A549 (cell line): ENCODE data around the gene CPNE4. TPM values are rescaled to one million over a fixed set of nuclear protein-coding genes. Genes with fewer than 3 reads are reported as not detected.

Experiments
- ATAC-seq, 2 experiments: fragments of 200-7000 bp in 1 of 2; fragments of >200 bp in 1 of 2; cut with Nextera tagmentation in 1 of 2; cut with Tn5 transposase in 1 of 2; 3 replicates each; pipeline versions ENCODE4 v1.8.0 to v1.9.1; 2018 to 2020; ENCODE audit warnings: mild to moderate bottlenecking in 1 of 2, moderate library complexity in 1 of 2
- CTCF ChIA-PET: fragments of 300-600 bp; sonication (Branson Sonifier 250); formaldehyde crosslinking; extraction: SDS; loops from one replicate; lab custom pipeline; 2021; ENCODE audit warnings: antibody characterized with exemption, inconsistent platforms; lab: Yijun Ruan, JAX
- POLR2A ChIA-PET: fragments of 350-600 bp; formaldehyde crosslinking; extraction: SDS; loops from one replicate; lab custom pipeline; 2021; ENCODE audit warnings: antibody characterized with exemption, inconsistent platforms; lab: Yijun Ruan, JAX
- DNase-seq, 2 experiments: peaks; one replicate each; pipeline versions ENCODE4 v3.0.0 to v3.0.0-alpha.2; 2011 to 2016; ENCODE audit warnings: low read depth in 1 of 2, low spot score in 1 of 2
- FAIRE-seq: peaks from 2 replicates; lab custom pipeline; 2011; peaks lifted over from hg19 to GRCh38; lab: Jason Lieb, UNC
- H3K27ac ChIP-seq, 2 experiments: fragments of >200 bp; sonication (Bioruptor Twin); formaldehyde crosslinking; 3 replicates each; pipeline ENCODE4 v1.5.1; 2016 to 2017
- H3K4me1 ChIP-seq: fragments of >200 bp; sonication (Bioruptor Twin); formaldehyde crosslinking; 3 replicates; pipeline ENCODE4 v1.6.1; 2016
- H3K4me2 ChIP-seq: fragments of >200 bp; sonication (Bioruptor Twin); formaldehyde crosslinking; 3 replicates; pipeline ENCODE4 v1.6.1; 2016
- H3K4me3 ChIP-seq: fragments of >200 bp; sonication (Bioruptor Twin); formaldehyde crosslinking; 3 replicates; pipeline ENCODE4 v1.5.1; 2016
- H3K9me3 ChIP-seq: fragments of >200 bp; sonication (Bioruptor Twin); formaldehyde crosslinking; 3 replicates; pipeline ENCODE4 v1.6.1; 2016
- CBX8 ChIP-seq: fragments of 200-600 bp; sonication (generic); IDR thresholded peaks from 2 replicates; pipeline ENCODE4 v1.6.1; 2016
- EHMT2 ChIP-seq: fragments of 200-600 bp; sonication (generic); IDR thresholded peaks from 2 replicates; pipeline ENCODE4 v1.6.1; 2016; ENCODE audit warnings: antibody characterized with exemption, low read depth, mild to moderate bottlenecking, moderate library complexity
- ESRRA ChIP-seq: fragments of 150-350 bp; IDR thresholded peaks from 2 replicates; pipeline ENCODE4 v1.6.1; 2014; ENCODE audit warnings: mild to moderate bottlenecking, low read length, borderline replicate concordance
- FOSB ChIP-seq: fragments of 250-450 bp; sonication (Bioruptor Pico); IDR thresholded peaks from 2 replicates; pipeline ENCODE4 v1.5.0; 2020; ENCODE audit warnings: mild to moderate bottlenecking, moderate library complexity
- HDAC2 ChIP-seq: fragments of 200-600 bp; sonication (generic); IDR thresholded peaks from 2 replicates; pipeline ENCODE4 v1.6.1; 2016
- HOXB13 ChIP-seq: fragments of 250-450 bp; sonication (Bioruptor Pico); IDR thresholded peaks from 2 replicates; pipeline ENCODE4 v1.5.0; 2020; ENCODE audit warnings: low read depth, mild to moderate bottlenecking, moderate library complexity
- HOXB5 ChIP-seq: fragments of 250-450 bp; sonication (Bioruptor Pico); IDR thresholded peaks from 2 replicates; pipeline ENCODE4 v1.5.0; 2020; ENCODE audit warnings: mild to moderate bottlenecking, moderate library complexity
- JUN ChIP-seq, 2 experiments: fragments of >200 bp; sonication (Bioruptor Twin); formaldehyde crosslinking; IDR thresholded peaks; 2 replicates in 1 of 2; 3 replicates in 1 of 2; pipeline ENCODE4 v1.6.1; 2016 to 2017
- JUNB ChIP-seq: fragments of >200 bp; sonication (Bioruptor Twin); formaldehyde crosslinking; IDR thresholded peaks from 2 replicates; pipeline ENCODE4 v1.6.1; 2016
- KDM5A ChIP-seq: fragments of 200-600 bp; sonication (generic); IDR thresholded peaks from 2 replicates; pipeline ENCODE4 v1.6.1; 2016; ENCODE audit warnings: antibody characterized with exemption, mild to moderate bottlenecking
- MAZ ChIP-seq: fragments of 150-350 bp; IDR thresholded peaks from 2 replicates; pipeline ENCODE4 v1.6.1; 2014; ENCODE audit warnings: antibody characterized with exemption, low read depth, low read length, borderline replicate concordance
- MYC ChIP-seq: IDR thresholded peaks from 2 replicates; pipeline ENCODE4 v1.6.1; 2012; ENCODE audit warnings: mild to moderate bottlenecking, inconsistent platforms, low read length, improper control_type of control experiment, borderline replicate concordance
- NR3C1 ChIP-seq: fragments of >200 bp; sonication (Bioruptor Twin); formaldehyde crosslinking; IDR thresholded peaks from 3 replicates; pipeline ENCODE4 v1.6.1; 2017
- POLR2AphosphoS2 ChIP-seq: conservative IDR thresholded peaks from 2 replicates; pipeline ENCODE4 v1.6.1; 2012; ENCODE audit warnings: low read length, improper control_type of control experiment, inconsistent platforms
- RAD21 ChIP-seq, 2 experiments: fragments of >200 bp in 1 of 2; sonication (Bioruptor Twin) in 1 of 2; formaldehyde crosslinking in 1 of 2; IDR thresholded peaks in 1 of 2; conservative IDR thresholded peaks in 1 of 2; 2 replicates in 1 of 2; 3 replicates in 1 of 2; pipeline ENCODE4 v1.6.1; 2012 to 2018; ENCODE audit warnings: inconsistent platforms in 1 of 2
- RCOR1 ChIP-seq: fragments of 150-350 bp; IDR thresholded peaks from 2 replicates; pipeline ENCODE4 v1.6.1; 2014; ENCODE audit warnings: antibody characterized with exemption, low read length, low read depth
- ZFP36 ChIP-seq: fragments of 450-650 bp; IDR thresholded peaks from 2 replicates; pipeline ENCODE4 v1.6.1; 2014; ENCODE audit warnings: borderline replicate concordance; ENCODE audit not compliant: partially characterized antibody
- WGBS: methylation state at CpG from one replicate; pipeline ENCODE4 v1.1.6; 2017; ENCODE audit errors: missing lambda C conversion rate; 5-methylcytosine and 5-hydroxymethylcytosine counted together
- polyA plus RNA-seq, 4 experiments: library from polyadenylated mRNA; depleted of rRNA in 3 of 4; stranded (reverse); fragments of >200 nt; fragmentation: RNase III in 1 of 4; extraction: RNeasy Plus Mini Kit Qiagen cat#74134 plus additional on column Dnase treatment in 1 of 4; gene quantifications; 2 replicates in 3 of 4; 3 replicates in 1 of 4; pipeline ENCODE4 v1.2.3, GENCODE V29; 2011 to 2017
- TF ChIP-seq, protein P1 (sequence below): fragments of >200 bp; sonication (Bioruptor Twin); formaldehyde crosslinking; IDR thresholded peaks from 3 replicates; pipeline ENCODE4 v1.6.1; 2016
- TF ChIP-seq, protein P2 (sequence below): IDR thresholded peaks from 2 replicates; pipeline ENCODE4 v1.6.1; 2012; ENCODE audit warnings: low read depth, borderline replicate concordance
- TF ChIP-seq, protein P3 (sequence below): IDR thresholded peaks from 2 replicates; pipeline ENCODE4 v1.6.1; 2012

CPNE4 gene
- polyA plus RNA-seq, 2 of the 4 experiments (the other 2 are of a cell fraction) = 3.6 to 8.7 TPM

DNA sequence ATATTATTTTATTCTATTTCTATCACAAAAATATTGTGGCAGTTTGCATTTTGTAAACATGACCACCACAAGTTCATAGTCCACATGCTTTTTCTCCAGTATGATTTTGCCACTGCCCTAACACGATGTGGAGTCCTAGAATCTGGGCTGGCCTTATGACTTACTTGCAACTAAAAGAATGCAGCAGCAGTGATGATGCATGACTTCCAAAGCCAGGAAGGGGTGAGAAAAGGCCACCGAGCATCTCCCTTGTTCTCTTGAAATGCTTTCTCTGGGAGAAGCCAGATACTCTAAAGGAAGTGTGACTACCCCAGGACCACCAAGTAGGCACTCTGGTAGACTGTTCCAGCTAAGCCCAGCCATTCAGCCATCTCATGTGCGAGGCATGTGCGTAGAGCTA lies 340.4 kb downstream of the CPNE4 start:
- no peak for ATAC-seq
- no peaks in the 10 kb centered on the region for H3K9me3 ChIP-seq
- no peak overlapping the region for H3K4me2 ChIP-seq
- CTCF ChIA-PET = interaction anchor here (1.3 kb wide), 1 partner anchor 10 kb away, joined by 3 read pairs; no protein-coding TSS in a partner anchor
- WGBS = 71% methylated on average over 4 of the region's 4 CpGs
- DNase-seq = no peak
- no peak overlapping the region for H3K27ac ChIP-seq
- POLR2A ChIA-PET = no interaction called here
- TF ChIP-seq ZFP36 = no peak
- TF ChIP-seq JUNB = no peak
- TF ChIP-seq CBX8 = no peak
- no peak for TF ChIP-seq NR3C1
- TF ChIP-seq, all 56 proteins: peak for 0
- FAIRE-seq = no peak
- no peak overlapping the region for H3K4me3 ChIP-seq
- H3K4me1 ChIP-seq = no peaks in the 10 kb centered on the region

DNA sequence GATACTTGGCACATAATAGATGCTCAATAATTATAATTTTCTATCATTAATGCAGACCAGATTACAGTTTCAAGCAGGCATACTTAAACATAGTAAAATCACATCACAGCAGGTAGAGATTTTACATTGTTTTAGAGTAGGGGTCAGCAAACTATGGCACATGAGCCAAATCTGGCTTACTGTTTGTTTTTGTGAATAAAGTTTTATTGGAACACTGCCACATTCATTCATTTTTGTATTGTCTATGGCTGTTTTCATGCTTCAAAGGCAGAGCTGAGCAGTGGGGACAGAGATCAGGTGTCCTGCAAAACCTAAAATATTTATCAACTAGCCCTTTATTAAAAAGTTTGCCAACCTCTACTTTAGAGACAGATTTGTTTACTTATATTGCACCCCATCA lies 342.5 kb downstream of the CPNE4 start:
- CTCF ChIA-PET = no interaction called here
- no peak overlapping the region for H3K4me2 ChIP-seq
- H3K4me3 ChIP-seq = no peak overlapping the region
- no peak for FAIRE-seq
- ATAC-seq = no peak
- no peaks in the 10 kb centered on the region for H3K4me1 ChIP-seq
- POLR2A ChIA-PET = no interaction called here
- DNase-seq = no peak
- TF ChIP-seq EHMT2 (no peak), HDAC2 (no peak), POLR2AphosphoS2 (no peak), RCOR1 (no peak), JUN (IDR thresholded peaks at IDR 0.05) (no peak), MYC (no peak), JUNB (no peak), ESRRA (no peak), RAD21 (conservative IDR thresholded peaks at IDR 0.05 in 1 of 2, IDR thresholded peaks at IDR 0.05 in 1 of 2) (no peak), ZFP36 (no peak), MAZ (no peak), HOXB13 (CRISPR knock-in tag) (no peak), KDM5A (no peak)
- TF ChIP-seq, protein P1, sequence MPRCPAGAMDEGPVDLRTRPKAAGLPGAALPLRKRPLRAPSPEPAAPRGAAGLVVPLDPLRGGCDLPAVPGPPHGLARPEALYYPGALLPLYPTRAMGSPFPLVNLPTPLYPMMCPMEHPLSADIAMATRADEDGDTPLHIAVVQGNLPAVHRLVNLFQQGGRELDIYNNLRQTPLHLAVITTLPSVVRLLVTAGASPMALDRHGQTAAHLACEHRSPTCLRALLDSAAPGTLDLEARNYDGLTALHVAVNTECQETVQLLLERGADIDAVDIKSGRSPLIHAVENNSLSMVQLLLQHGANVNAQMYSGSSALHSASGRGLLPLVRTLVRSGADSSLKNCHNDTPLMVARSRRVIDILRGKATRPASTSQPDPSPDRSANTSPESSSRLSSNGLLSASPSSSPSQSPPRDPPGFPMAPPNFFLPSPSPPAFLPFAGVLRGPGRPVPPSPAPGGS = no peak
- TF ChIP-seq, protein P2, sequence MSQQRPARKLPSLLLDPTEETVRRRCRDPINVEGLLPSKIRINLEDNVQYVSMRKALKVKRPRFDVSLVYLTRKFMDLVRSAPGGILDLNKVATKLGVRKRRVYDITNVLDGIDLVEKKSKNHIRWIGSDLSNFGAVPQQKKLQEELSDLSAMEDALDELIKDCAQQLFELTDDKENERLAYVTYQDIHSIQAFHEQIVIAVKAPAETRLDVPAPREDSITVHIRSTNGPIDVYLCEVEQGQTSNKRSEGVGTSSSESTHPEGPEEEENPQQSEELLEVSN = no peak
- no peaks in the 10 kb centered on the region for H3K9me3 ChIP-seq
- no peak overlapping the region for H3K27ac ChIP-seq

DNA sequence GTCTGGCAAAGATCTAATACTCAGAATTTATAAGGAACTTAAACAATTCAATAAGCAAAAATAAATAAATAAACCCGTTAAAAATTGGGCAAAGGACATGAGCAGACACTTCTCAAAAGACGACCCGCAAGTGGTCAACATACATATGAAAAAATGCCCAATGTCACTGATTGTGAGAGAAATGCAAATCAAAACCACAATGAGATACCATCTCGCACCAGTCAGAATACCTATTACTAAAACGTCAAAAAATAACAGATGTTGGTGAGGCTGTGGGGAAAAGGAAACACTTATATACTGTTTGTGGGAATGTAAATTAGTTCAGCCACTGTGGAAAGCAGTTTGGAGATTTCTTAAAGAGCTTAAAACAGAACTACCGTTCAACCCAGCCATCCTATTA lies 344.0 kb downstream of the CPNE4 start:
- DNase-seq (no peak), FAIRE-seq (no peak)
- Histone ChIP-seq H3K4me3 (no peak overlapping the region), H3K4me1 (no peaks in the 10 kb centered on the region)
- CTCF ChIA-PET = no interaction called here
- 76% methylated on average over 6 of the region's 6 CpGs for WGBS
- no peak for TF ChIP-seq FOSB (CRISPR knock-in tag)
- TF ChIP-seq, all 56 proteins: peak for 0
- no peaks in the 10 kb centered on the region for H3K9me3 ChIP-seq
- ATAC-seq = no peak
- H3K4me2 ChIP-seq = no peak overlapping the region
- no peak overlapping the region for H3K27ac ChIP-seq
- POLR2A ChIA-PET = no interaction called here

DNA sequence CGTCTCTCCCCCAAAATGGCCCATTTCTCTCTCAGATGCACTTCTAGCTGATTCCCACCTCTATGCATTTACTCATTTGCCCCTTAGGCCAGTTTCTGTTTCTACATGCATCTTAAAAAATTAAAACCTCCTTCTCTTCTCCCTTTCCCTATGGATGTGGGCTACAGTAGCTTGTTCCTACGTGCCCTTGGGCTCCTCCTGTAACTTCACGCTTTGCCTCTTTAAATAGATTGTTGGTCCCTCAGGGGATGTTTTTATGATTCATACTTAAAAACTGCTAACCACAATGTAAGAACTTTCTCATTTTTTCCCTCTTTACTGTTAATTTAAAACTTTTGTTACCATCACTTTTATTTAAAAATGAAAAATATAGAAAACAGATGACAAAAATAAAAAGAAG lies 346.4 kb downstream of the CPNE4 start:
- TF ChIP-seq, protein P3, sequence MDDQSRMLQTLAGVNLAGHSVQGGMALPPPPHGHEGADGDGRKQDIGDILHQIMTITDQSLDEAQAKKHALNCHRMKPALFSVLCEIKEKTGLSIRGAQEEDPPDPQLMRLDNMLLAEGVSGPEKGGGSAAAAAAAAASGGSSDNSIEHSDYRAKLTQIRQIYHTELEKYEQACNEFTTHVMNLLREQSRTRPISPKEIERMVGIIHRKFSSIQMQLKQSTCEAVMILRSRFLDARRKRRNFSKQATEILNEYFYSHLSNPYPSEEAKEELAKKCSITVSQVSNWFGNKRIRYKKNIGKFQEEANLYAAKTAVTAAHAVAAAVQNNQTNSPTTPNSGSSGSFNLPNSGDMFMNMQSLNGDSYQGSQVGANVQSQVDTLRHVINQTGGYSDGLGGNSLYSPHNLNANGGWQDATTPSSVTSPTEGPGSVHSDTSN = no peak
- TF ChIP-seq HOXB5 (CRISPR knock-in tag) (no peak), EHMT2 (no peak)
- TF ChIP-seq, all 56 proteins: peak for 0
- ChIA-PET POLR2A (no interaction called here), CTCF (no interaction called here)
- no peaks in the 10 kb centered on the region for H3K9me3 ChIP-seq
- 85% methylated on average over 3 of the region's 3 CpGs for WGBS
- ATAC-seq (no peak), DNase-seq (no peak), FAIRE-seq (no peak)
- H3K4me2 ChIP-seq = no peak overlapping the region
- H3K4me3 ChIP-seq = no peak overlapping the region
- no peaks in the 10 kb centered on the region for H3K4me1 ChIP-seq
- H3K27ac ChIP-seq = no peak overlapping the region
